Karpas-422 (cell line): ENCODE measurements around the gene HUNK. TPM values are rescaled to one million over a fixed set of nuclear protein-coding genes. Genes with fewer than 3 reads are reported as not detected.

Experiments used
- DNase-seq: peaks from one replicate; pipeline ENCODE4 v3.0.0-alpha.2; 2015
- H2AFZ ChIP-seq: fragments of 200-600 bp; sonication (generic); 2 replicates; pipeline ENCODE4 v1.6.1; 2014; ENCODE audit warnings: antibody characterized with exemption, low read length, mixed read lengths
- H3K27ac ChIP-seq: fragments of 200-600 bp; sonication (generic); 2 replicates; pipeline ENCODE4 v1.5.1; 2014; ENCODE audit warnings: mild to moderate bottlenecking, low read length, moderate library complexity
- H3K27me3 ChIP-seq: fragments of 200-600 bp; sonication (generic); 2 replicates; pipeline ENCODE4 v1.6.1; 2014; ENCODE audit warnings: low read length, mixed read lengths
- H3K36me3 ChIP-seq: fragments of 200-600 bp; sonication (generic); 2 replicates; pipeline ENCODE4 v1.6.1; 2014; ENCODE audit warnings: low read length, mixed read lengths; ENCODE audit not compliant: insufficient read depth
- H3K4me1 ChIP-seq: fragments of 200-600 bp; sonication (generic); 2 replicates; pipeline ENCODE4 v1.6.1; 2014; ENCODE audit warnings: mild to moderate bottlenecking, low read length, mixed read lengths
- H3K4me2 ChIP-seq: fragments of 200-600 bp; sonication (generic); 2 replicates; pipeline ENCODE4 v1.6.1; 2014; ENCODE audit warnings: low read length, low read depth, mild to moderate bottlenecking; ENCODE audit not compliant: poor library complexity, severe bottlenecking
- H3K4me3 ChIP-seq: fragments of 200-600 bp; sonication (generic); 2 replicates; pipeline ENCODE4 v1.5.1; 2014; ENCODE audit warnings: mild to moderate bottlenecking, antibody characterized with exemption, low read length, mixed read lengths
- H3K79me2 ChIP-seq: fragments of 200-600 bp; sonication (generic); 2 replicates; pipeline ENCODE4 v1.6.1; 2014; ENCODE audit warnings: mild to moderate bottlenecking, low read length, mixed read lengths
- H3K9ac ChIP-seq: fragments of 200-600 bp; sonication (generic); 2 replicates; pipeline ENCODE4 v1.6.0; 2014; ENCODE audit warnings: low read length
- H3K9me2 ChIP-seq: fragments of 200-600 bp; sonication (generic), shearing (Covaris generic); replicated peaks from 2 replicates; pipeline ENCODE4 v1.6.0; 2014; ENCODE audit warnings: mild to moderate bottlenecking, low read length, moderate library complexity; ENCODE audit not compliant: insufficient read depth
- H3K9me3 ChIP-seq: fragments of 300-700, 200-600 bp; sonication (generic); 2 replicates; pipeline ENCODE4 v1.6.1; 2014; ENCODE audit warnings: low read length, mixed read lengths
- H4K20me1 ChIP-seq: fragments of 200-600 bp; sonication (generic); 2 replicates; pipeline ENCODE4 v1.6.1; 2014; ENCODE audit warnings: mild to moderate bottlenecking, antibody characterized with exemption, low read length, low read depth; ENCODE audit not compliant: insufficient read depth
- total RNA-seq: library from RNA; depleted of rRNA; stranded (reverse); fragments of >200 nt; shearing (Covaris generic); gene quantifications from 2 replicates; pipeline ENCODE4 v1.2.3, GENCODE V29; 2014; ENCODE audit warnings: low replicate concordance

Gene HUNK
- total RNA-seq, 1 experiment from 2014 or later = not detected

GRCh38 chr21:31880816-31881215, 8.0 kb downstream of the HUNK start:
- Histone ChIP-seq H3K9me3 (no peaks in the 10 kb centered on the region), H3K27ac (no peak overlapping the region), H3K9ac (no peak overlapping the region), H3K36me3 (no peaks in the 10 kb centered on the region), H3K79me2 (no peaks in the 10 kb centered on the region), H3K4me3 (no peak overlapping the region), H3K4me1 (no peaks in the 10 kb centered on the region), H3K27me3 (no peaks in the 10 kb centered on the region), H3K4me2 (no peak overlapping the region), H3K9me2 (no peaks in the 10 kb centered on the region), H2AFZ (no peak overlapping the region), H4K20me1 (no peaks in the 10 kb centered on the region)
- DNase-seq = peak; percentile 6

GRCh38 chr21:31882711-31883110, 9.9 kb downstream of the HUNK start:
- Histone ChIP-seq H3K36me3 (no peaks in the 10 kb centered on the region), H3K27me3 (no peaks in the 10 kb centered on the region), H3K79me2 (no peaks in the 10 kb centered on the region), H4K20me1 (no peaks in the 10 kb centered on the region), H2AFZ (no peak overlapping the region), H3K9me3 (no peaks in the 10 kb centered on the region), H3K27ac (no peak overlapping the region), H3K4me1 (no peaks in the 10 kb centered on the region), H3K9me2 (no peaks in the 10 kb centered on the region), H3K4me2 (no peak overlapping the region), H3K4me3 (no peak overlapping the region), H3K9ac (no peak overlapping the region)
- peak; percentile 5 for DNase-seq

- H3K4me3 ChIP-seq = no peak overlapping the region
- no peaks in the 10 kb centered on the region for H4K20me1 ChIP-seq
- H2AFZ ChIP-seq = no peak overlapping the region
- H3K9ac ChIP-seq = no peak overlapping the region
- no peaks in the 10 kb centered on the region for H3K9me2 ChIP-seq
- no peaks in the 10 kb centered on the region for H3K27me3 ChIP-seq
- no peaks in the 10 kb centered on the region for H3K36me3 ChIP-seq
- H3K9me3 ChIP-seq = no peaks in the 10 kb centered on the region
- H3K27ac ChIP-seq = no peak overlapping the region
- no peaks in the 10 kb centered on the region for H3K79me2 ChIP-seq
- no peaks in the 10 kb centered on the region for H3K4me1 ChIP-seq
- DNase-seq = peak; percentile 16
- no peak overlapping the region for H3K4me2 ChIP-seq
These were observed 12.3 kb downstream of the HUNK start for GRCh38 chr21:31885146-31885545.

- no peaks in the 10 kb centered on the region for H3K79me2 ChIP-seq
- peak; percentile 11 for DNase-seq
These were observed 14.1 kb downstream of the HUNK start for GRCh38 chr21:31886915-31887314.

GRCh38 chr21:31887391-31887841, 14.6 kb downstream of the HUNK start:
- H3K9me3 ChIP-seq = no peaks in the 10 kb centered on the region
- no peaks in the 10 kb centered on the region for H3K36me3 ChIP-seq
- no peaks in the 10 kb centered on the region for H4K20me1 ChIP-seq
- peak; percentile 22 for DNase-seq
- no peaks in the 10 kb centered on the region for H3K9me2 ChIP-seq
- no peak overlapping the region for H3K27ac ChIP-seq
- H3K27me3 ChIP-seq = no peaks in the 10 kb centered on the region
- no peaks in the 10 kb centered on the region for H3K4me1 ChIP-seq
- H3K79me2 ChIP-seq = no peaks in the 10 kb centered on the region
- no peak overlapping the region for H3K4me2 ChIP-seq
- H3K9ac ChIP-seq = no peak overlapping the region
- no peak overlapping the region for H2AFZ ChIP-seq
- no peak overlapping the region for H3K4me3 ChIP-seq

More at GRCh38 chr21:31886915-31887314, 14.1 kb downstream of the HUNK start:
- Histone ChIP-seq H3K4me3 (no peak overlapping the region), H3K9me2 (no peaks in the 10 kb centered on the region), H3K9me3 (no peaks in the 10 kb centered on the region), H3K4me2 (no peak overlapping the region), H3K9ac (no peak overlapping the region), H3K27ac (no peak overlapping the region), H2AFZ (no peak overlapping the region), H3K36me3 (no peaks in the 10 kb centered on the region), H3K4me1 (no peaks in the 10 kb centered on the region), H3K27me3 (no peaks in the 10 kb centered on the region), H4K20me1 (no peaks in the 10 kb centered on the region)

GRCh38 chr21:31888936-31889371, 16.1 kb downstream of the HUNK start:
- Histone ChIP-seq H3K27ac (no peak overlapping the region), H3K9me2 (no peaks in the 10 kb centered on the region), H3K36me3 (no peaks in the 10 kb centered on the region), H3K27me3 (no peaks in the 10 kb centered on the region), H3K9me3 (no peaks in the 10 kb centered on the region), H3K4me2 (no peak overlapping the region), H3K9ac (no peak overlapping the region), H3K4me1 (no peaks in the 10 kb centered on the region), H3K79me2 (no peaks in the 10 kb centered on the region), H2AFZ (no peak overlapping the region), H4K20me1 (no peaks in the 10 kb centered on the region), H3K4me3 (no peak overlapping the region)
- peak; percentile 29 for DNase-seq

GRCh38 chr21:31889460-31889859, 16.6 kb downstream of the HUNK start:
- no peak overlapping the region for H3K4me2 ChIP-seq
- H3K79me2 ChIP-seq = no peaks in the 10 kb centered on the region
- H3K4me1 ChIP-seq = no peaks in the 10 kb centered on the region
- no peak overlapping the region for H3K9ac ChIP-seq
- no peak overlapping the region for H2AFZ ChIP-seq
- H3K36me3 ChIP-seq = no peaks in the 10 kb centered on the region
- H4K20me1 ChIP-seq = no peaks in the 10 kb centered on the region
- no peaks in the 10 kb centered on the region for H3K27me3 ChIP-seq
- DNase-seq = peak; percentile 17
- no peaks in the 10 kb centered on the region for H3K9me2 ChIP-seq
- H3K9me3 ChIP-seq = no peaks in the 10 kb centered on the region
- no peak overlapping the region for H3K4me3 ChIP-seq
- no peak overlapping the region for H3K27ac ChIP-seq

GRCh38 chr21:31892686-31893085, 19.9 kb downstream of the HUNK start:
- Histone ChIP-seq H4K20me1 (no peaks in the 10 kb centered on the region), H3K79me2 (no peaks in the 10 kb centered on the region), H3K36me3 (no peaks in the 10 kb centered on the region), H2AFZ (no peak overlapping the region), H3K9me2 (no peaks in the 10 kb centered on the region), H3K9ac (no peak overlapping the region), H3K9me3 (no peaks in the 10 kb centered on the region), H3K4me2 (no peak overlapping the region), H3K27me3 (no peaks in the 10 kb centered on the region), H3K4me1 (no peaks in the 10 kb centered on the region), H3K4me3 (no peak overlapping the region), H3K27ac (no peak overlapping the region)
- DNase-seq = no peak
